Neutrophil (primary cell): ENCODE results near the gene DHODH.

Source experiments
- H3K27ac ChIP-seq: fragments of 200-600 bp; sonication (generic); 2 replicates; pipeline ENCODE4 v1.5.1; 2016; ENCODE audit warnings: mild to moderate bottlenecking, moderate library complexity
- H3K27me3 ChIP-seq: fragments of 200-600 bp; sonication (generic); 2 replicates; pipeline ENCODE4 v1.6.0; 2016; ENCODE audit warnings: mild to moderate bottlenecking
- H3K36me3 ChIP-seq: fragments of 200-600 bp; sonication (generic); 2 replicates; pipeline ENCODE4 v1.5.1; 2017
- H3K4me1 ChIP-seq, 2 experiments: fragments of 200-600 bp in 1 of 2; sonication (generic) in 1 of 2; 1 replicate in 1 of 2; 2 replicates in 1 of 2; pipeline versions ENCODE4 v1.5.1 to v1.6.1; 2013 to 2016; ENCODE audit warnings: low read depth in 1 of 2, low read length in 1 of 2, mild to moderate bottlenecking in 1 of 2, moderate library complexity in 1 of 2; ENCODE audit not compliant: control insufficient read depth in 1 of 2, insufficient read depth in 1 of 2
- H3K4me3 ChIP-seq, 2 experiments: fragments of 200-600 bp in 1 of 2; sonication (generic) in 1 of 2; 1 replicate in 1 of 2; 2 replicates in 1 of 2; pipeline ENCODE4 v1.5.1; 2013 to 2016; ENCODE audit warnings: low read depth in 1 of 2, low read length in 1 of 2, mild to moderate bottlenecking in 1 of 2, moderate library complexity in 1 of 2
- H3K9me3 ChIP-seq: fragments of 200-600 bp; sonication (generic); 2 replicates; pipeline ENCODE4 v1.5.1; 2016
- TF ChIP-seq, protein P1 (sequence below): fragments of 200-600 bp; sonication (generic); IDR thresholded peaks from 2 replicates; pipeline ENCODE4 v1.5.1; 2016; ENCODE audit warnings: antibody characterized with exemption

The DHODH gene

DNA sequence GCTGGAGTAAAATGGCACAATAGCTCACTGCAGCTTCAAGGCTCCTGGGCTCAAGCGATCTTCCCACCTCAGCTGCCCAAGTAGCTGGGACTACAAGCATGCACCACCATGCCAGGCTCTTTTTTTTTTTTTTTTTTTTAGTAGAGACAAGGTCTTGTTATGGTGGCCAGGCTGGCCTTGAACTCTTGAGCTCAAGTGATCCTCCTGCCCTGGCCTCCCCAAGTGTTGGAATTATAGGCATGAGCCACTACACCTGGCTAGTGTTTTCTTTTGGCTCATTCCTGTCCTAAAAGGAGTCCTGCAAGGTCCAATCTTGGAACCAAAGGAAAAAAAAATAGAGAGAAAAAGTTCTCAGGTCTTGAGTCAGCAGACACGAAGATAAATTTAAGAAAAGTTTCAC lies 39.2 kb upstream of the DHODH start:
- Histone ChIP-seq H3K4me1 (peaks cover 5 to 6% of the 10 kb centered on the region in 2 experiments), H3K27me3 (no peaks in the 10 kb centered on the region), H3K27ac (no peak overlapping the region), H3K4me3 (no peak overlapping the region), H3K9me3 (no peaks in the 10 kb centered on the region), H3K36me3 (no peaks in the 10 kb centered on the region)
- TF ChIP-seq, protein P1, sequence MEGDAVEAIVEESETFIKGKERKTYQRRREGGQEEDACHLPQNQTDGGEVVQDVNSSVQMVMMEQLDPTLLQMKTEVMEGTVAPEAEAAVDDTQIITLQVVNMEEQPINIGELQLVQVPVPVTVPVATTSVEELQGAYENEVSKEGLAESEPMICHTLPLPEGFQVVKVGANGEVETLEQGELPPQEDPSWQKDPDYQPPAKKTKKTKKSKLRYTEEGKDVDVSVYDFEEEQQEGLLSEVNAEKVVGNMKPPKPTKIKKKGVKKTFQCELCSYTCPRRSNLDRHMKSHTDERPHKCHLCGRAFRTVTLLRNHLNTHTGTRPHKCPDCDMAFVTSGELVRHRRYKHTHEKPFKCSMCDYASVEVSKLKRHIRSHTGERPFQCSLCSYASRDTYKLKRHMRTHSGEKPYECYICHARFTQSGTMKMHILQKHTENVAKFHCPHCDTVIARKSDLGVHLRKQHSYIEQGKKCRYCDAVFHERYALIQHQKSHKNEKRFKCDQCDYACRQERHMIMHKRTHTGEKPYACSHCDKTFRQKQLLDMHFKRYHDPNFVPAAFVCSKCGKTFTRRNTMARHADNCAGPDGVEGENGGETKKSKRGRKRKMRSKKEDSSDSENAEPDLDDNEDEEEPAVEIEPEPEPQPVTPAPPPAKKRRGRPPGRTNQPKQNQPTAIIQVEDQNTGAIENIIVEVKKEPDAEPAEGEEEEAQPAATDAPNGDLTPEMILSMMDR = no peak

DNA sequence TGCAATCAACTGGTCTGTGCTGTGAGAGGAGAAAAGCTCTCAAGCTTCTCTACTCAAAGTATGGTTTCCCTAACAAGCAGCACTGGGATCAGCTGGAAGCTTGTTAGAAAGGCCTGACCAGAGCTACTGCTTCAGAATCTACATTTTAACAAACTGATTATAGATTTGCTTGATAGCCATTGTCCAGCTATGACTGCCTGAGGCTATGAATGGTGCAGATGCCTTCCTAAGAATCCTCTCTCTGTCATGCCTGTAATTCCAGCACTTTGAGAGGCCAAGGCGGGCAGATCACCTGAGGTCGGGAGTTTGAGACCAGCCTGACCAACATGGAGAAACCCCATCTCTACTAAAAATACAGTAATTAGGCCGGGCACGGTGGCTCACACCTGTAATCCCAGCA lies 37.0 kb upstream of the DHODH start:
- Histone ChIP-seq H3K27me3 (no peaks in the 10 kb centered on the region), H3K4me3 (no peak overlapping the region), H3K27ac (no peak overlapping the region), H3K4me1 (peaks cover 5 to 6% of the 10 kb centered on the region in 2 experiments), H3K9me3 (no peaks in the 10 kb centered on the region), H3K36me3 (no peaks in the 10 kb centered on the region)
- TF ChIP-seq, protein P1 = no peak

DNA sequence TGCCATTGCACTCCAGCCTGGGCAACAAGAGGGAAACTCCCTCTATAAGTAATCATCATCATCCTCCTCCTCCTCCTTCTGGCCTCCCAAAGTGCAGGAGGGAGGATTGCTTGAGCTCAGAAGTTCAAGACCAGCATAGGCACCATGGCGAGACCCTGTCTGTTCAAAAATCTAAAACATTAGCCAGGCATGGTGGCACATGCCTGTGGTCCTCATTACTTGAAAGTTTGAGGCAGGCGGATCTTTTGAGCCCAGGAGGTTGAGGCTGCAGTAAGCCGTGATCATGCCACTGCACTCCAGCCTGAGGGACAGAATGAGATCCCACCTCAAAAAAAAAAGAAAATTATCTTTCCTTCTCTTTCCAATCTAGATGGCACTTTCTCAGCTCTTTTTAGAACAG lies 36.2 kb upstream of the DHODH start:
- Histone ChIP-seq H3K9me3 (no peaks in the 10 kb centered on the region), H3K27me3 (no peaks in the 10 kb centered on the region), H3K27ac (no peak overlapping the region), H3K36me3 (no peaks in the 10 kb centered on the region), H3K4me3 (no peak overlapping the region), H3K4me1 (peaks cover 5 to 6% of the 10 kb centered on the region in 2 experiments)
- TF ChIP-seq, protein P1 = no peak

DNA sequence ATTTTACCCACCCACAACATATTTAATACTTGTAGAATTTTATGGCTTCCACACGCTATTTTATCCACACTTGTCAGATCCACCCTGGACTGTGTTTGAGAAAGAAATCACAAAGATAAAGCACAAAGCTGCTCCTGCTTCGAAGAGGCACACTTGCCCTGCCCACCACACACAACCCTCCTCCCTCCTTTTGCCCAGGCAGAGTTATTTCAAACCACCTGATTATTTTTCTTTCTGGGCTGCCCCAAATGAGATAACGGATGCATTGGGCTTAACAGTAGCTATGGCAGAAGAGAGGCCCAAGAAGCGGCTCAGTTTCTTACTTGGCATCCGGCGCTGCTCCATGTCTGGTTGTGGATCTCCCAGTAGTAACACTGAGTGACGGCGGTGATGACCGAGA lies 35.5 kb upstream of the DHODH start:
- no peak overlapping the region for H3K27ac ChIP-seq
- H3K4me3 ChIP-seq = no peak overlapping the region
- H3K4me1 ChIP-seq = peaks cover 5 to 6% of the 10 kb centered on the region in 2 experiments
- TF ChIP-seq, protein P1 = no peak
- H3K9me3 ChIP-seq = no peaks in the 10 kb centered on the region
- H3K36me3 ChIP-seq = no peaks in the 10 kb centered on the region
- H3K27me3 ChIP-seq = no peaks in the 10 kb centered on the region

DNA sequence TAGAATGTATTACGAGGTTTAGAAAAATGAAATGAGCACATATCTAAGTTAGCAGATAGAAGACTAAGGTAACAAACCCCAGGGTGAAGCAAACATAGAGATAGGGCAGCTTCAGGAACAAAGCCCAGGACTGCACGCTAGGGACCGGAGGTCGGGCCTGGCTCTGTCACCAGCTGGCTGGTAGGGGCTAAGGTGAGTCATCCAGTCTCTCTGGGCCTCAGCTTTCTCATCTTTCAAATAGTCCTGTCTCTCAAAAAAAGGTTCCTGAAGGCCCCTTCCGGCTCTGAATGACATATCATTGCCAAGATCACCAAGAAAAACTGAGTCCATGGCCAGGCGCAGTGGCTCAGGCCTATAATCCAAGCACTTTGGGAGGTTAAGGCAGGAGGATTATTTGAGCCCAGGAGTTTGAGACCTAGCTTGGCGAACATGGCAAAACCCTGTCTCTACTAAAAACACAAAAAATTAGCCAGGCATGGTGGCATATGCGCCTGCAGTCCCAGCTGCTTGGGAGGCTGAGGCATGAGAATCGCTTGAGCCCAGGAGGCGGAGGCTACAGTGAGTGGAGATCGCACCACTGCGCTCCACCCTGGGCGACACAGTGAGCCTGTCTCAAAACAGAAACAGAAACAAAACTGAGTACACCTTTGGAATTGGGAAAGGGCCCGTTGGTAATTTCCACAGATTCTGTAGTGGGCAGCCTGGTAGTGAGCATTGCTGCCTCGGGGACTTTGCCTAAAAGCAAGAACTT lies 34.3 kb upstream of the DHODH start:
- Histone ChIP-seq H3K9me3 (no peaks in the 10 kb centered on the region), H3K27me3 (no peaks in the 10 kb centered on the region), H3K27ac (no peak overlapping the region), H3K4me3 (no peak overlapping the region), H3K4me1 (peaks cover 5 to 6% of the 10 kb centered on the region in 2 experiments), H3K36me3 (no peaks in the 10 kb centered on the region)
- TF ChIP-seq, protein P1 = no peak
